ENCODE data around the gene NEB.
A peak's percentile ranks its signal among the peaks of the same experiment; 100 is the strongest.
"Not testable (repeated sequence)": the region's sequence is repeated elsewhere in the genome, so short reads cannot be mapped to it uniquely, and the experiment has no call there.

The NEB gene

DNA sequence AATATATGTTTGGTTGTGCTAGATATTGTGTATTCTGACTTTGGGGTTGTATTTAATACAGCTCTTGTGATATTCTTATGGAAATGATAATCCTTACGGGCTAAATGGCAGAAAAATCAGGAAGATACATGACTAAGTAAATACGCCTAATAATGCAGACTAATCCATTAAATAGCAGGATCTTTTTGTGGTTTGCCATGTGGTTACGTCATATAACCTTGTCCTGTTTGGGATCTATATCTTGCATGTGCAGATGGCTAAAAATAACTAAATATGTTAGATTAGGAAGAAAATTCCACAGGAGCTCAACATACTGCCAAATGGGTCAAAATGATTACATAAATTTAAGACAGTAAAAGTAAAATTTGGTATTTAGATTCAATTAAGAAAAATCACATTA lies 83.0 kb downstream of the NEB start:
- no peak for DNase-seq

DNA sequence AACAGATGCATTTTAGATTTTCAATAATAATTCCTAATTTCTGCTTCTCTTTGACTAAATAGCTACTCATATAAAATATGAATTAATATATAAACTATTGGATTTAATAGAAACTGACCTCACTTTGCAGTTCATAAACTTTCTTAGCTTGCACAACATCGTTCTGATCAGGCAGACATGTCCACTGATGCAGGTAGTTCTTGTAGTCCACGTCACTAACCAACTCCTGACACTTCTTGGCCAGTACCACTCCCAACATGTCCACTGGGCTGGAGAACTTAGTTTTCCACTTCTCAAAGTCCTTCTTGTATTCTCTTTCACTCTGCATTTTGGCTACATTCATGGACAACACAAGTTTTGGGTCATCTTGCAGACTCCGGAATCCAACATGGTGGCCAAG lies 83.8 kb downstream of the NEB start:
- no peak for DNase-seq

DNA sequence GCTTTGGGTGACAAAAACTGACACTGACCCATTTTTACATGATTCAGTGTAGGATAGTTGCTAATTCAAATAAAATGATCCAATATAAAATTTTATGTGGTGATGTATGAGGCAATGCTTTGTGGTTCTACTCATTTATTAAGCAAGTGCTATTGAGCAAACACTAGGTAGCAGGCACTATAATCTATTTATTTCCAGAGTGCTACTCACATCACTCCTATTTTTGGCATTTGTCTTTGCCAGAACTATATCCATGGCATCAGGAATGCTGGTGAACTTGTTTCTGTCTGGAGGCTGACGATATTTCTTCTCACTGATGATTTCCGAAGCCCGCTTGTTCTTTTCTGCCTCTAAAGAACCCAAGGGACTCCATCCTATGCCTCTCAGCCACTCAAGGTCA lies 84.3 kb downstream of the NEB start:
- DNase-seq: no peak

DNA sequence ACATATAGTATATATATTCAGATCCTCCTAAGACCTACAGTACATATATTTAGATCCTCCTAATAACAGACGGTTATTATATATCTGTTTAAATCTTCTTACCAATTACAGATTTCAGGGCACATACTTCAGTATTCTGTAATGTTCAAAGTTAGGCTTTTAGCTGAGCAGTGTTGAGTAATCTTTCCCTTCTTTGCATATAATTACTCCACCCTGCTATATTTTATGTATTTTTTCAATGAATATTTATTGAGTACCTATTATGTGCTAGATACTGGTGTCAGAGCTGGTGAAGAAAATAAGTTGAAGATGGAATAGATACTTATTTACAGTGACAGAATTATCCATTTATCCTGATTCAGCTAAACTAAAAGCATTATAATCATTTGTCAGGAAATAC lies 84.9 kb downstream of the NEB start:
- DNase-seq: no peak

DNA sequence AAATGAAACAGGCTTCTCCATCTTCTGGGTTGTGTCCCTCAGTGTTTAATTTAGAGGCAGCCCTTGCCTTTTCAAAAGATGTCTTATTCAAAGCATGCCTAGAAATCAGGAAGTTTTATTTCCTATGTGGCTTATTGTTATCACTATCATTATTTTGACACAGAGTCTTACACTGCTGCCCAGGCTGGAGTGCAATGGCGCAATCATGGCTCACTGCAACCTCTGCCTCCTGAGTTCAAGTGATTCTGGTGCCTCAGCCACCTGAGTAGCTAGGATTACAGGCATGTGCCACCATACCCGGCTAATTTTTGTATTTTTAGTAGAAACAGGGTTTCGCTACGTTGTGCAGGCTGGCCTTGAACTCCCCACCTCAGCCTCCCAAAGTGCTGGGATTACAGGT lies 87.8 kb downstream of the NEB start:
- not testable (repeated sequence) for DNase-seq

DNA sequence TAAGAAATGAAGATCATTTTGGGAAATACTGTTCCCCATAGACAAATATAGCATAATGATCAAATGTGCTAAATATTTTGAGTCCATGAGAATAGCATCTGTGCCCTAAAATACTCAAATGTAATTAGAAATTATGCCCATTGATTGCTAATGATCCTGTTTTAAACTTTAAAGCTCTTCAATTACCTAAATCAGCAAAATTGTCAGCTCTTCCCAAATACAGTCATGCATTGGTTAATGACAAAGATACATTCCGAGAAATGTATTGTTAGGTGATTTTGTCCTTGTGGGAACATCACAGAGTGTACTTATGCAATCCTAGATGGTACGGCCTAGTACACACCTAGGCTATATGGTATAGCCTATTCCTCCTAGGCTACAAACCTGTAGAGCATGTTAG lies 89.7 kb downstream of the NEB start:
- no peak for DNase-seq

DNA sequence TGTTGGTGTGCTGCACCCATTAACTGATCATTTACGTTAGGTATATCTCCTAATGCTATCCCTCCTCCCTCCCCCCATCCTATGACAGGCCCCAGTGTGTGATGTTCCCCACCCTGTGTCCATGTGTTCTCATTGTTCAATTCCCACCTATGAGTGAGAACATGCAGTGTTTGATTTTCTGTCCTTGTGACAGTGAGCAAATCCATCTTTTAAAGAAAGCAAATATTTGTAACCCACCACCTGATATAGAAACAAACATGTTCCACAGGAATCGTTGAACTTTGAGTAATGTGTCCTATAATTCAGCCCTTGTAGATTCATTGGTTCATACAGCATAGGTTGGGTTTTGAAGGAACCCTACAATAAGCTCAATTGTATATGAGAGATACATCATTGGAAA lies 92.4 kb downstream of the NEB start:
- DNase-seq: not testable (repeated sequence)

DNA sequence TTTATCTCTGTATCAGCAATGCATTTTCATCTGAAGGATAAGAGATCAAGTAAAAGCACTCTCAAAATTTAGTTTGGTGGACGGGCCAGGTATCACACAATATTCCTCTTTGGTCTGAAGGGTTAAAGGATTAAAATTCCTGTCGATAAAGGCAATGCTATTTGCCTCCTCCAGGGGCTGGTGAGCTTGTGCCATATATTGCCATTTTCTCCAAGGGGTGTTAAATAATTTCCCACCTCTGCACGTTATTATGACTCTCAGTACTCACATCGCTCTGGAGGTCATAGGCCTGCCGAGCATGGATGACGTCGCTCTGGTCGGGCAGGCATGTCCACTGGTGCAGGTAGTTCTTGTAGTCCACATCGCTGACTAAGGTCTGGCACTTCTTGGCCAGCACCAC lies 94.2 kb downstream of the NEB start:
- DNase-seq: no peak

DNA sequence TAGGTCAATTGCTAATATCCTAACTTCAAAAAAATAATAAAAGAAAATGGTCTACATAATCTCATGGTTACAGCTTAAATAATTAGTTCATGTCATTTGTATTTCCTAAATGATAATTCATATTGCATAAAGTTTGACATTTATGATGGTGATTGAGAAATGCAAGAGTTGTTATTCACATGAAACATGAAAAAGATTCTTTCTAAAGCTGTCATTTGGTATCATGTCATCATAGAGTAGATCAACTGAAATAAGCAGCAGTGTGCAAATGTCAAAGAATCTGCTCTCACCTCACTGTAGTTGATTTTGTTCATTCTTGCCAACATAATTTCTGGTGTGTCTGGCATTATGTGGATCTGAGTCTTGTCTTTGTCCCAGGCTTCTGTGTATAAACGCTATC lies 95.3 kb downstream of the NEB start:
- no peak for DNase-seq

DNA sequence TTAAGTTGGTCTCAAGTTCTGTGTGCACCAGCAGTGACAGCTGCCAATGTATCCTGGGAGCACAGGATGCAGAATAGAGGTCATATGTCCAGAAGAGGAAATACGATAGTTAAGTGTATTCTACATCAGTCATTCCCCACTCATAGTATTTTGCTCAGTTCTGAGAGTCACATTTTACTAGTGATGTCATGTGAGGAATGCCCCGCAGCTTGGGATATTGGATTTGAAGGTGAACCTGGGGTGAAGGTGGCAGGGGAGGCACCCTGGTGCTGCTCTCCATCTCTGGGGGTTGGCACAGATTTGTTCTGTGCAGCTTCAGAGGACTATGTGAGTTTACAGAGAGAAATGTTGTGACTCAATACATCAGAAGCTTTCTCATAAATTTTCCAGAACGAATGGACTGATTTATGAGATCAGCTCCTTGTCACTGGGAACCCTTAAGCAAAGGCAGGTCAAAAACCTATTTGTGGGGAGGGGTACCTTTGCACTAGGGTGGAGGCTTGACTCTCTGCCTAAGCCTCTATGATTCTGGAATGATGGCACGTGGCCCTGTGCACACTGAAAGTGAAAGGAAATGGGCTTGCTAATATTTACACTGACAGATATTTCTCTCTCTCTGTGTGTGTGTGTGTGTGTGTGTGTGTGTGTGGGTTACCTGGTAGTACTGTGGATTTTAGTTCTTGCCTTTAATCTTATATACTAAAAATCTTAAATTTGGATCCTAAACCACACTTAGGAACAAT lies 95.9 kb downstream of the NEB start:
- no peak for DNase-seq

DNA sequence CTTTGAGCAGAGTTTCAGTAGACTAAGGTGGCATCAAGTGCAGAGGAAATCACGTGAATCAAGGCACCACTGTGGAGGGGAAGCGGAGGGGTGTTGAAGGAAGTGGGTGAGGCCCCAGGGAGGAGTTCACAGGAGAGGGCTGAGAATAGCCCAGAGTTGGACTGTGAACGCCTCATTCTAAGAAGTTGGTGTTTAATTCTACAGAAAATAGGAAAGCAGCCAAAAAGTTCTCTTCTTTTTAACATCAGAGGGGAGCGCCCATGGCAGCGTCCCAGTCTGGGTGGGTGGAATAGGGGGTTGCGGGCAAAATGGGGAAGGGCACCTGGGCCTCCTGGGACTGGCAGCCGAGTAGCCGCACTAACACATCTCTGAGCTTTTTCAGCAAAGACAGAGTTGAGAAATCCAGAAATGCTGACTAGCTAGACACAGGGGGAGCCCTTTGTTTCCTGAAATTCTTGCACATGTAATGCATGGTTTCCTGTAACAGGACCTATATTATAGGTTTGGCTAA lies 97.0 kb downstream of the NEB start:
- no peak for DNase-seq

DNA sequence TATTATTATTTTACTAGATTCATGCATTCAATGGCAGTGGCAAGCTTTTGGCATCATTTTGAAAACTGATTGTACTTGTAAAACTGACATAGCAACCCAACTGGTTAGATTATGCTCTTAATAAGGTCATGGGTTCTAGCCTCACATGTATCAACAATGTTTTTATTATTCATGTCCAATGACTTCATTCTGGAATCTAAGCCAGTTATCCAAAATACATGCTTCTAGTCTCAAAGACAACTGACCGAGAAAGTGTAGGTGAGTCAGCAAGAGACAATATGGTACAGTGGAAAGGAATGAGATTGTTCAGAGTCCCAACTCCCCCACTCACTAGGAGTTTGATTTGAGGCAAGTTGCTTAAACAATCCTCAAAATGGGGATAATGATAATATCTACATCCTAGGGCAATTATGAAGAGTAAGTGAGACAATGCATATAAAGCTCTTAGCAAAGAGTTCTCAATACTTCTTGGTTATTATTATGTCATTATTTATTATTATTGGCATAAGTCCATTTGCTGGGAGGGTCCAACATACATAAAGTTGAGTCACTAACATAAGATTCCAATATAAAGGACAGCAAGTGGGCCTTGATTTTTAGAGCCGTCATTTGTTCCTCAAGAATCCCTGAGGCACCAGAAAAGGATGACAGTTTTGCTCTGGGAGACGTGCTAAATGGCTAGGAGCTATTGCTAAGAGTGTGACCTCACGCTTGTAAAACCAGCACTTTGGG lies 99.4 kb downstream of the NEB start:
- DNase-seq: no peak

DNA sequence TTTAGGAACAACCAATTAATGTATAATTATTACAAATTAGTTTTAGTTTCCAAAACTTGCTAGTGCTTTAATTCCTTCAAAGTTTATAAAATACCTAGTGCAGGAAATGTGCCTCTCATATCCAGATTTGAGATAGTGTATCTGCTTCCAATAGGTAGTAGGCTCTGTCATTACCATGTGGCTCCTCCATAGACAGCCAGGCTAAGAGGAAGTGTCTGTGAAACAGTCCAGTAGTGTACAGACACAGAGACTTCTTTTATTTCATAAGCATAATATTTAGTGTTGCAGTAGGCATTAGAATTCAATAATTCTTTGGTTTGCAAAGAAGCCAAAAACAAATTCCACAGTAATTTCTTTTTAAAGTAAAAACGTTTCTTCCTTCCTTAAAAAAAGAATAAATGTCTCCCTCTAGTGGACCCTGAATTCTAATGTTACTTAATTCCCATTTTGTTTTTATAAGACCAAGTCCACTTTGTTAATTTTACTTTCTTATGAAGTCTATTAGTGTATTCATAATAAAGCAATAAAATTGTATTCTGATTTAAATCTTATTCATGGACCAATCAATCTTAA lies 101.2 kb downstream of the NEB start:
- DNase-seq: no peak

DNA sequence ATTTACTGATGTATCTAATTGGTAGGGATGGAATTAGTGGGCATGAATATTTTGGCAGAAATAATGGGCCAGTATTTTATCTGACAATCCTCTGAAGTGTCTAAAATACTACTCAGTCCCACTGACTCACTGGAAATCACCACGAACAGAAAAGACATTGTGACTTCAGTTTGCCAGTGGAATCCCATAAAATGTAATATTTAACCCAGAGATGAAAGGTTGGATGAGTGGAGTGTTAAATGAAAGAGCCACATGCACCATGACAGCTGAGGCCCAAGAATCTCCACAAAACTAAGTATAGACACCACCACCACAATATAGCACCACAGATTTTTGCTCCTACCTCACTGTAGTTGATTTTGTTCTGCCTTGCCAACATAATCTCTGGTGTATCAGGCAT lies 103.9 kb downstream of the NEB start:
- DNase-seq: no peak

DNA sequence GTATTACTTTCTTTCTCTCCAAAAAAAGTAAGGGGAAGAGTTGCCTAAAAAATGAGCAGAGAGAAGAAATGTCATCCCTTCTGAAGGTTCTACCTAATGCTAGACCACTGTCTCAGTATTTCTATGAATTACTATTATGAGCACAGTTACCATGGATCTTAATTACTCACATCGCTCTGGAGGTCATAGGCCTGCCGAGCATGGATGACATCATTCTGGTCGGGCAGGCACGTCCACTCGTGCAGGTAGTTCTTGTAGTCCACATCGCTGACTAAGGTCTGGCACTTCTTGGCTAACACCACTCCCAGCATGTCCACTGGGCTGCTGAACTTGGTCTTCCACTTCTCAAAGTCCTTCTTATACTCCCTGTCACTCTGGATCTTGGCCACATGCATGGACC lies 106.9 kb downstream of the NEB start:
- DNase-seq: no peak

DNA sequence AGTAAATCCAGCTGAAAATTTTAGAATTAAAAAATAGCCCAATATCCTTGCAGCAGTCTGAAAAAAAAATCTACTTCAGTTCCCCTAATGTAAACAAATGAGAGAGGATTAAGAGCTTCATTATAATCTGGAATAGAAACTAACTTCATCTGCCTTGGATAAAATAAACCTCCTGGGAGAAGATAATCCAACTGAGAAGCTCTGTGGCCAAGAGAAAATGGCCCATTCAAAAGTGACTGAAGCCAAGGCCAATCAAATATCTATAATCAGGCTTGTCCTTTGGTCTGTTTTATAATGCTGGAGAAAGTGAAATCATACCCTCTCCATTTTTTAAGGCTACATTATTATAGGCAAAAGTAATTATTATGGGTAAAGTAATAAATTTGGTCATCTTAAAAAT lies 110.0 kb downstream of the NEB start:
- DNase-seq: no peak

DNA sequence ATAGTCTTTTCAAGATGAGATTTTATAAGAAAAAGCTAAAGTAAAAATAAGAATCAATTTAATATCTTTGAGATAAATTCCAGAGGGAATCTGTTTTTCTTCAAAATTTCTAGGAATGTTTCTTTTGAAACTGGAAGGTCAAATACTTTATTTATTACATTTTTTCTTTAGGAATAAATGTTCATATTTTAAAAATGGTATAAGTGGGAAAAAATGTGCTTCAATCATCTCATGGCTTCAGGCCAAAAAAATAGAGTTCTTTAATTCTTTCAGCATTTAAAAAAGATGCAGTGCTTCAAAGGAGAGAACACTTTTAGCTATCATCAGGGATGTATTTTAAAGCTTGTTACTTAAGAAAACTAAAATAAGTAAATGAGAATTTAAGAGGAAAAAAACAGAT lies 110.6 kb downstream of the NEB start:
- DNase-seq: no peak

DNA sequence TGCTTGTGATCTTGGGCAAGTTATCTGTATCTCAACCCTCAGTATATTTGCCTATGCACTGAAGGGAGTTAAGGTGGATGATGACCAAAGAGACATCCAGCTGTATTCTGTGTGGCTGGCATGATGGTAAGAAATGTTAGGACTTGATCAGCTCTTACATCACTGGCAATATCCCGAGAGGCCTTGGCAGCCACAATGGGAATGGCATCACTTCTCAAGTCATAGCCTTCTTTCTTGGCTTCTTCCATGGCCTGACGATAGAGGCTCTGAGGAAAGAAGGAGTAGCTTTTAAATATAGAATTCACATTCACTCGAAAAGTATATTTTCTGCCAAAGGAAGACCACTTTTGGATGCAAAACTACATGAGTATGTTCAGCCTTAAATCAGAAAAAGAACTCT lies 113.5 kb downstream of the NEB start:
- DNase-seq: no peak

DNA sequence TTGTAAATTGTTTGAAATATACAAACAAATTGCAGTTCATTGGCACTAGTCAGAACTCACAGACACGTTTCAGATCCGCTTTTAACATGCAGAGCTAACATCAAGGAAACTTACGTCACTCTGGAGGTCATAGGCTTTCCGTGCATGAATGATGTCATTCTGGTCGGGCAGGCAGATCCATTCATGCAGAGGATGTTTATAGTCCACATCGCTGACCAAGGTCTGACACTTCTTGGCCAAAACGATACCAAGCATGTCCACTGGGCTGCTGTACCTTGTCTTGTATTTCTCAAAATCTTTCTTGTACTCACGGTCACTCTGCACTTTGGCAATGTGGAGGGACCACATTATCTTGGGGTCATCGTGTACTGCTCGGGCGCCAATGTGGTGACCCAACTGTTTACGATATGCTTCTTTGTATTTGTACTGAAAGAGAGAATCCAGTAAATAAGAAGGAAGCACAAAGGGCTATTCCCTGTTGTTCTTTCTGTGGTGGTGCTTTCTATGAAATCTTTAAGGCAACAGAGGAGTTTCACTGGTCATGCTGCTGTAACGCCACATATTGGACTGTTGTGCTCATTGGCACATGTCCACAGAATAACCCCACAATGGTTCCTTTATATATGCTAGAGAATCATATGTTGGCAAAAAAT lies 114.8 kb downstream of the NEB start:
- DNase-seq: peak in 1 of 56 donors; percentile 27

DNA sequence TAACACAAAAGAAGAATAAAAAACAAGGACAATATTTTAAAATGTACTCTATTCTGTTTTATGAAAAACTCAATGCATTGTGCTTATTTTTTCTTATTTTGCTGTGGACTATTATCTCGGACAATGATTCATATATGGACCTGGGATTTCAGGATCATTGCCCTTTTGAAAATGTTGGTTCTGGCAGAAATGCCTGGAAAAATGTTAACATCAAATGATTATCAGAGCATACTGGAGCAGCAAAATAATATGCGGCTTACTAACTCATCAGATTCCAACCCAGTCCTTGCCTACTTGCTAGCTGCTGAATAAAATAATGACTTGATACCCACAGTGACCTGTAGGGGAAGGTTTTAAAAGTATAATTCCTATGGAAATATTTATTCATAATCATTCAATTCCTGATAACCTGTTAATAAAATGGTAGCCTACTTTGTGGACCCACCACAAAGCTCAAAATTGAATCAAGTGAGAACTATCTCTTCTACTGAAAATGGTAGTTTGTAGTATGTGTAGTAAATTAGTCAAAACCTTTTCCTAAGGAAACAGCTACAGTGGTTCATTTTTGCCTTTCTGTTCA lies 117.4 kb downstream of the NEB start:
- no peak for DNase-seq

DNA sequence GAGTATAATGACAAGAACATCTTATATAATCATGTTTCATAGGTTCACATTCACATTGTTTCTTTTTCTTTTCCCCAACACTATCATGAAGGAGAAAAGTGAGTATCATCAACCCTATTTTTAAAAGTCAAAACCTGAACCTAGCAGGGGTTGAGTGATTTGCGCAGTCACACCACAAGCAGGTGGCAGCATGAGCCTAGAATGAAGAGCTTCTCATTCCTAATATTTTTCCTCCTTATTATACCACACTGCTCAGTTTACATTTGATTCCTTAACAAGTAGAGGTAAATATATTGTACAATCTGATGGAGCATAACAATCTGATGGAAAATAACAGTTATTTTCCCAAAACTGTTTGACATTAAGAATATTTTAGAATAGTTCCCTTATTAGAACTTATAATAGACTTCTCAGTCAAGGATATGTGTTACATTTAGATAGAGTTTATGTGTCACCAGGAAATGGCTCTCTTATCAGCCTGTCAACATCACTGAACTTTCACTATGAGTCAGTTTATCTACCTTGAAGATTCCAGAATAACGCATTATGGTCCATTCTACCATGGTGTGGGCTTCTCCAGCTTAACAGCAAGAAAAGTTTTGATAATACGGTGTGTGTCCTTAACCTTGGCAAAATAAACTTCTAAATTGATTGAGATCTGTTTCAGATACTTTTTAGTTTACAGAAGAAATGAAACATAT lies 119.5 kb downstream of the NEB start:
- no peak for DNase-seq
